ENCODE data around the gene P4HA3. TPM values are rescaled to one million over a fixed set of nuclear protein-coding genes. Genes with fewer than 3 reads are reported as not detected.

Gene P4HA3
- total RNA-seq, 4 donors from 2014 or later = 0.51 to 1.9 (median 0.64) TPM; not detected in 1

DNA sequence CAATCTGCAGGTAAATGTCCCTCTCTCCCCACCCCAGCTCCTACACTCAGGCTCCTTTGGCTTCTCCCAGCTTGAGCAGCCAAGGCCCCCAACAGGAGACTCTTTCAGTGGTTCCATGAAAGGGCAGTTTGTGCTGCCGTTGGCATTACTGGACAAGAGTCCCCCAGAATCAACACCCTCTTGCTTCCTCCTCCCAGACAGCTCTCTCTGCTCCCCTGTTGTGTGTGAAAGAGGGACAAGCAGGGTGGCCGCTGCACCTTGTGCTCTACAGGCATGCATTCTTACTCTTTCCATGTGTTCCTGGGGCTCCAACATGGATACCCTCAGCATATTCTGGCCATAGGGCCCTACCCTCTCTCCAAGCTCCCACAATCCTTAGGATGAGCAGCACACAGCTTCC, 48.7 kb downstream of the P4HA3 start:
- intact Hi-C loops (cut with DNase I; ENCODE audit: low total_unique reads) = no loop called here

DNA sequence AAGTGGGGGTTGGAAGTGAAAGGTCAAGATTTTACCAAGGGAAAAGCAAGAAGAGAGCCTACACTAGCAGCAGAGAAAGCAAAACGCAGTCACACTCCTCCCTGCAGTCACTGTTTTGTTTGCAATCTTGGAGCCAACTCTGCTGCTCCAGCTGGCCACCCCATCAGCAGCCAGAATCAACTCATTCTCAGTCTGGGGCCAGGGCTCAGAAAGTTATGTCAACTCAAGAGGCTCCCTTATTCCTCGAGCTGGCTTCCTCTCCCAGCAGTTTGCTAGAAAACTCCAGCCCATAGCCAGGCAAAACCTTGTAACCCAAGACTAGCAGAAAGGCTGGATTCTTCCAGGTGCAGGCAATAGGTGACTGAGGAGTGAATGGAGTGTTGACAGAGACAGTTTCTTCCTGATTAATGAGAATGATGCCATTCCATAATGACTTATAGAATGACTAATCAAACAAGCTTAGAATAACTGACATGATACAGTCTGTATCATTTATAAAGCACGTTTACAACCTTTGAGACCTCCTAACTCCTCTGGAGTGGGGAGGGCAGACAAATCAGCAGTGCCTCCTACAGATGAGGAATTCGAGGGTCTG, 53.4 kb downstream of the P4HA3 start:
- Histone ChIP-seq H3K4me3 (no peak overlapping the region), H3K9me3 (no peaks in the 10 kb centered on the region), H3K4me1 (peaks cover 0 to 4% of the 10 kb centered on the region in 2 donors), H3K27me3 (no peaks in the 10 kb centered on the region), H3K36me3 (no peaks in the 10 kb centered on the region), H3K27ac (no peak overlapping the region)
- intact Hi-C loops (cut with DNase I; ENCODE audit: low total_unique reads) = loop anchor here (5.0 to 10.0 kb wide), 2 partner anchors 127 to 189 kb away; no protein-coding TSS in a partner anchor
- TF ChIP-seq POLR2A (IDR thresholded peaks at IDR 0.05) = no peak
- TF ChIP-seq, protein P1, sequence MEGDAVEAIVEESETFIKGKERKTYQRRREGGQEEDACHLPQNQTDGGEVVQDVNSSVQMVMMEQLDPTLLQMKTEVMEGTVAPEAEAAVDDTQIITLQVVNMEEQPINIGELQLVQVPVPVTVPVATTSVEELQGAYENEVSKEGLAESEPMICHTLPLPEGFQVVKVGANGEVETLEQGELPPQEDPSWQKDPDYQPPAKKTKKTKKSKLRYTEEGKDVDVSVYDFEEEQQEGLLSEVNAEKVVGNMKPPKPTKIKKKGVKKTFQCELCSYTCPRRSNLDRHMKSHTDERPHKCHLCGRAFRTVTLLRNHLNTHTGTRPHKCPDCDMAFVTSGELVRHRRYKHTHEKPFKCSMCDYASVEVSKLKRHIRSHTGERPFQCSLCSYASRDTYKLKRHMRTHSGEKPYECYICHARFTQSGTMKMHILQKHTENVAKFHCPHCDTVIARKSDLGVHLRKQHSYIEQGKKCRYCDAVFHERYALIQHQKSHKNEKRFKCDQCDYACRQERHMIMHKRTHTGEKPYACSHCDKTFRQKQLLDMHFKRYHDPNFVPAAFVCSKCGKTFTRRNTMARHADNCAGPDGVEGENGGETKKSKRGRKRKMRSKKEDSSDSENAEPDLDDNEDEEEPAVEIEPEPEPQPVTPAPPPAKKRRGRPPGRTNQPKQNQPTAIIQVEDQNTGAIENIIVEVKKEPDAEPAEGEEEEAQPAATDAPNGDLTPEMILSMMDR (IDR thresholded peaks at IDR 0.05) = no peak
- peak; percentile 38 to 75 for DNase-seq

More for the DNA sequence above, 48.7 kb downstream of the P4HA3 start:
- no peak overlapping the region for H3K27ac ChIP-seq
- no peaks in the 10 kb centered on the region for H3K27me3 ChIP-seq
- TF ChIP-seq, protein P1 (IDR thresholded peaks at IDR 0.05) = no peak
- TF ChIP-seq POLR2A (IDR thresholded peaks at IDR 0.05) = no peak
- no peaks in the 10 kb centered on the region for H3K4me1 ChIP-seq
- DNase-seq = no peak
- H3K9me3 ChIP-seq = no peaks in the 10 kb centered on the region
- H3K36me3 ChIP-seq = no peaks in the 10 kb centered on the region
- H3K4me3 ChIP-seq = no peak overlapping the region

DNA sequence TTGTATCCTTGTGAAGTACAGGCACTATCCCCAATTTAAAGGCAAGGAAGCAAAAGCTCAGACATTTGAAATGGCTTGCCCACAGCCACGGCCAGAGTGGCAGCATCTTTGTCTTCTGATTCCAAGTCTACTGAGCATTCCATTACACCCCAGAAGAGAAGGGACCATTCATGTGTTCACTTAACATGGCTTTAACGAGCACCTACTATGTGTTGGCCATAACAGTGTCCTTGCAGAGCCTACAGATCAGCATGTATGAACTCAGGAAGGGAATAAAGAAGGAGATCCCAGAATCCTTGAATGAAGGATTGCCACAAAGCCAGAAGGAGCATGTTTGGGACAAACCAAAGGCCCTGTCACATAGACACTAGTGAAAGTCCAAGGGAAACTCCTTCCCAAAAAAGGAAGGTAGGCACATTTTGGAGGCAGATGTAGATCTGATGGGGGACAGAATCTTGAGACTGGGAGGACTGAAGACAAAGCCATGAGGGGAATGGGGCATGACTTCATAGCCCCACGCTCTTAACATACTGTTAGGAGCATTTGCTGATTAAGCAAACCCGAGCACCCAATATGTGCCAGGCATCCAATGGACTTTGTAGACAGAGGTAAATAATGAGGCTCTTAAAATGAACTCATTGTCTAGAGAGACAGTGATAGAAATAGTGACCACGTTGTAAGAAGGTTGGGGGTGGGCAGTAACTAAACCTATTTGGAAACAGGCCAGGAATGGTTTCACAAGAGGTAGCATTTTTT, 54.9 kb downstream of the P4HA3 start:
- peaks cover 0 to 4% of the 10 kb centered on the region in 2 donors for H3K4me1 ChIP-seq
- no peak for TF ChIP-seq POLR2A (IDR thresholded peaks at IDR 0.05)
- TF ChIP-seq, protein P1 (IDR thresholded peaks at IDR 0.05) = no peak
- no peak for DNase-seq
- H3K27me3 ChIP-seq = no peaks in the 10 kb centered on the region
- intact Hi-C loops (cut with DNase I; ENCODE audit: low total_unique reads) = loop anchor here (5.0 to 10.0 kb wide), 2 partner anchors 128 to 191 kb away; no protein-coding TSS in a partner anchor
- no peaks in the 10 kb centered on the region for H3K36me3 ChIP-seq
- H3K4me3 ChIP-seq = no peak overlapping the region
- no peak overlapping the region for H3K27ac ChIP-seq
- no peaks in the 10 kb centered on the region for H3K9me3 ChIP-seq

GRCh38 chr11:74255741-74256375, 55.6 kb downstream of the P4HA3 start:
- H3K4me3 ChIP-seq = no peak overlapping the region
- no peak overlapping the region for H3K27ac ChIP-seq
- H3K27me3 ChIP-seq = no peaks in the 10 kb centered on the region
- H3K4me1 ChIP-seq = peaks cover 0 to 4% of the 10 kb centered on the region in 2 donors
- no peaks in the 10 kb centered on the region for H3K9me3 ChIP-seq
- no peaks in the 10 kb centered on the region for H3K36me3 ChIP-seq
- no peak for TF ChIP-seq POLR2A (IDR thresholded peaks at IDR 0.05)
- TF ChIP-seq, protein P1 (IDR thresholded peaks at IDR 0.05) = peak; percentile 81 to 87 (median 85)
- intact Hi-C loops (cut with DNase I; ENCODE audit: low total_unique reads) = loop anchor here (5.0 to 10.0 kb wide), 2 partner anchors 129 to 191 kb away; no protein-coding TSS in a partner anchor
- DNase-seq = peak; percentile 39 to 60
